HepG2 (cell line): Measurements from ENCODE around the gene CYB5A. TPM values are rescaled to one million over a fixed set of nuclear protein-coding genes. Genes with fewer than 3 reads are reported as not detected.
A peak's percentile ranks its signal among the peaks of the same experiment; 100 is the strongest.

Experiments used
- ATF4 ChIP-seq, 2 experiments: fragments of 450-650 bp in 1 of 2; sonication (generic) in 1 of 2; formaldehyde crosslinking; IDR thresholded peaks; 2 replicates each; pipeline versions ENCODE4 v1.5.0 to v1.8.0; 2020 to 2022; ENCODE audit warnings: mild to moderate bottlenecking in 1 of 2, missing genetic modification reagents in 1 of 2
- ATF7 ChIP-seq, 2 experiments: fragments of 450-650 bp in 1 of 2; sonication (generic) in 1 of 2; formaldehyde crosslinking in 1 of 2; IDR thresholded peaks; 2 replicates each; pipeline versions ENCODE4 v1.4.0 to v1.6.1; 2016 to 2020; ENCODE audit warnings: antibody characterized with exemption in 1 of 2, mild to moderate bottlenecking in 1 of 2, missing genetic modification reagents in 1 of 2
- CEBPB ChIP-seq: IDR thresholded peaks from 2 replicates; pipeline ENCODE4 v1.6.1; 2011; ENCODE audit warnings: low read depth, low read length, improper control_type of control experiment, borderline replicate concordance
- ELF4 ChIP-seq: sonication (generic); formaldehyde crosslinking; IDR thresholded peaks from 2 replicates; pipeline ENCODE4 v1.5.0; 2020; ENCODE audit warnings: missing genetic modification reagents, mild to moderate bottlenecking, moderate library complexity, borderline replicate concordance
- KDM5A ChIP-seq: fragments of 200-600 bp; sonication (generic); IDR thresholded peaks from 2 replicates; pipeline ENCODE4 v1.7.0; 2018; ENCODE audit warnings: antibody characterized with exemption, mild to moderate bottlenecking, low read length, borderline replicate concordance
- NRL ChIP-seq: sonication (generic); formaldehyde crosslinking; IDR thresholded peaks from 2 replicates; pipeline ENCODE4 v1.5.0; 2020; ENCODE audit warnings: missing genetic modification reagents, mild to moderate bottlenecking, moderate library complexity, borderline replicate concordance
- POGK ChIP-seq: sonication (generic); formaldehyde crosslinking; conservative IDR thresholded peaks from 2 replicates; pipeline ENCODE4 v1.8.0; 2022; ENCODE audit warnings: mild to moderate bottlenecking, moderate library complexity, missing genetic modification reagents
- RFXANK ChIP-seq: IDR thresholded peaks from 2 replicates; pipeline ENCODE4 v1.6.1; 2016
- ZNF510 ChIP-seq: sonication (generic); formaldehyde crosslinking; IDR thresholded peaks from 2 replicates; pipeline ENCODE4 v1.4.0; 2020; ENCODE audit warnings: low read depth, mild to moderate bottlenecking, missing genetic modification reagents
- ZNF512 ChIP-seq: sonication (generic); formaldehyde crosslinking; IDR thresholded peaks from 2 replicates; pipeline ENCODE4 v1.4.0; 2020; ENCODE audit warnings: mild to moderate bottlenecking, missing genetic modification reagents
- polyA plus RNA-seq, 8 experiments: library from polyadenylated mRNA; depleted of rRNA in 3 of 8; stranded (reverse) in 7 of 8; unstranded in 1 of 8; fragments of >200 nt; fragmentation: Illumina TruSeq in 4 of 8; extraction: Trizol in 4 of 8; gene quantifications; 2 replicates each; pipeline versions ENCODE4 v1.2.1 to v1.2.3, GENCODE V29; 2011 to 2016; ENCODE audit warnings: low read depth in 4 of 8, missing spikeins in 1 of 8, mixed read lengths in 1 of 8; ENCODE audit not compliant: insufficient read depth in 1 of 8
- total RNA-seq, 5 experiments: library from RNA; depleted of rRNA; stranded (reverse); fragments of >200 nt; fragmentation: Illumina TruSeq; extraction: Trizol; gene quantifications; 2 replicates each; pipeline ENCODE4 v1.2.3, GENCODE V29; 2016; ENCODE audit warnings: low read depth in 1 of 5
- TF ChIP-seq, protein P1 (sequence below): sonication (generic); formaldehyde crosslinking; IDR thresholded peaks from 2 replicates; pipeline ENCODE4 v1.5.0; 2020; ENCODE audit warnings: mild to moderate bottlenecking, missing genetic modification reagents
- TF ChIP-seq, protein P2 (sequence below): sonication (generic); formaldehyde crosslinking; IDR thresholded peaks from 2 replicates; pipeline ENCODE4 v1.4.0; 2020; ENCODE audit warnings: missing genetic modification reagents, mild to moderate bottlenecking, borderline replicate concordance

The CYB5A gene
- total and polyA plus RNA-seq, 2 of the 13 experiments (the other 11 are each of a cell fraction or from before 2014, with no cell fraction given) = 215 to 356 TPM

GRCh38 chr18:74291771-74292540, at the start of gene CYB5A (continued):
- TF ChIP-seq ATF4 (CRISPR knock-in tag; IDR thresholded peaks at IDR 0.05) (no peak), ZNF512 (CRISPR knock-in tag) (no peak), POGK (CRISPR knock-in tag) (no peak), ATF7 (IDR thresholded peaks at IDR 0.05) (no peak), ATF7 (CRISPR knock-in tag; IDR thresholded peaks at IDR 0.05) (peak; percentile 53), ELF4 (CRISPR knock-in tag) (no peak), NRL (0 out of 2 replicates have a peak, but pooled peaks have one; percentile 17), ZNF510 (CRISPR knock-in tag) (no peak), RFXANK (CRISPR knock-in tag) (peak; percentile 53; the same call in 1 of the 2 replicates), KDM5A (no peak), CEBPB (peak; percentile 96)
- TF ChIP-seq, protein P1, sequence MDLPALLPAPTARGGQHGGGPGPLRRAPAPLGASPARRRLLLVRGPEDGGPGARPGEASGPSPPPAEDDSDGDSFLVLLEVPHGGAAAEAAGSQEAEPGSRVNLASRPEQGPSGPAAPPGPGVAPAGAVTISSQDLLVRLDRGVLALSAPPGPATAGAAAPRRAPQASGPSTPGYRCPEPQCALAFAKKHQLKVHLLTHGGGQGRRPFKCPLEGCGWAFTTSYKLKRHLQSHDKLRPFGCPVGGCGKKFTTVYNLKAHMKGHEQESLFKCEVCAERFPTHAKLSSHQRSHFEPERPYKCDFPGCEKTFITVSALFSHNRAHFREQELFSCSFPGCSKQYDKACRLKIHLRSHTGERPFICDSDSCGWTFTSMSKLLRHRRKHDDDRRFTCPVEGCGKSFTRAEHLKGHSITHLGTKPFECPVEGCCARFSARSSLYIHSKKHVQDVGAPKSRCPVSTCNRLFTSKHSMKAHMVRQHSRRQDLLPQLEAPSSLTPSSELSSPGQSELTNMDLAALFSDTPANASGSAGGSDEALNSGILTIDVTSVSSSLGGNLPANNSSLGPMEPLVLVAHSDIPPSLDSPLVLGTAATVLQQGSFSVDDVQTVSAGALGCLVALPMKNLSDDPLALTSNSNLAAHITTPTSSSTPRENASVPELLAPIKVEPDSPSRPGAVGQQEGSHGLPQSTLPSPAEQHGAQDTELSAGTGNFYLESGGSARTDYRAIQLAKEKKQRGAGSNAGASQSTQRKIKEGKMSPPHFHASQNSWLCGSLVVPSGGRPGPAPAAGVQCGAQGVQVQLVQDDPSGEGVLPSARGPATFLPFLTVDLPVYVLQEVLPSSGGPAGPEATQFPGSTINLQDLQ (CRISPR knock-in tag) = no peak
- TF ChIP-seq, protein P2, sequence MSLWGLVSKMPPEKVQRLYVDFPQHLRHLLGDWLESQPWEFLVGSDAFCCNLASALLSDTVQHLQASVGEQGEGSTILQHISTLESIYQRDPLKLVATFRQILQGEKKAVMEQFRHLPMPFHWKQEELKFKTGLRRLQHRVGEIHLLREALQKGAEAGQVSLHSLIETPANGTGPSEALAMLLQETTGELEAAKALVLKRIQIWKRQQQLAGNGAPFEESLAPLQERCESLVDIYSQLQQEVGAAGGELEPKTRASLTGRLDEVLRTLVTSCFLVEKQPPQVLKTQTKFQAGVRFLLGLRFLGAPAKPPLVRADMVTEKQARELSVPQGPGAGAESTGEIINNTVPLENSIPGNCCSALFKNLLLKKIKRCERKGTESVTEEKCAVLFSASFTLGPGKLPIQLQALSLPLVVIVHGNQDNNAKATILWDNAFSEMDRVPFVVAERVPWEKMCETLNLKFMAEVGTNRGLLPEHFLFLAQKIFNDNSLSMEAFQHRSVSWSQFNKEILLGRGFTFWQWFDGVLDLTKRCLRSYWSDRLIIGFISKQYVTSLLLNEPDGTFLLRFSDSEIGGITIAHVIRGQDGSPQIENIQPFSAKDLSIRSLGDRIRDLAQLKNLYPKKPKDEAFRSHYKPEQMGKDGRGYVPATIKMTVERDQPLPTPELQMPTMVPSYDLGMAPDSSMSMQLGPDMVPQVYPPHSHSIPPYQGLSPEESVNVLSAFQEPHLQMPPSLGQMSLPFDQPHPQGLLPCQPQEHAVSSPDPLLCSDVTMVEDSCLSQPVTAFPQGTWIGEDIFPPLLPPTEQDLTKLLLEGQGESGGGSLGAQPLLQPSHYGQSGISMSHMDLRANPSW (CRISPR knock-in tag) = no peak; the same call in 1 of the 2 replicates
